HepG2 (cell line): ENCODE measurements around the gene RBM12. TPM values are rescaled to one million over a fixed set of nuclear protein-coding genes. Genes with fewer than 3 reads are reported as not detected.

ENCODE experiments used
- E2F5 ChIP-seq: sonication (generic); formaldehyde crosslinking; conservative IDR thresholded peaks from 2 replicates; pipeline ENCODE4 v1.4.0; 2020; ENCODE audit warnings: missing genetic modification reagents
- ELF3 ChIP-seq: IDR thresholded peaks from 2 replicates; pipeline ENCODE4 v1.6.1; 2016; ENCODE audit warnings: missing genetic modification reagents, missing compliant biosample characterization
- ESRRA ChIP-seq: sonication (generic); formaldehyde crosslinking; IDR thresholded peaks from 2 replicates; pipeline ENCODE4 v1.5.1; 2020; ENCODE audit warnings: mild to moderate bottlenecking, low read depth, missing genetic modification reagents
- KMT2B ChIP-seq: IDR thresholded peaks from 2 replicates; pipeline ENCODE4 v1.6.1; 2016; ENCODE audit warnings: missing genetic modification reagents, missing compliant biosample characterization
- NCOA2 ChIP-seq: sonication (generic); formaldehyde crosslinking; IDR thresholded peaks from 2 replicates; pipeline ENCODE4 v1.8.0; 2022; ENCODE audit warnings: inconsistent platforms
- NFE2L2 ChIP-seq: fragments of 150-350 bp; IDR thresholded peaks from 2 replicates; pipeline ENCODE4 v1.6.1; 2014; ENCODE audit warnings: low read length
- SSRP1 ChIP-seq: IDR thresholded peaks from 2 replicates; pipeline ENCODE4 v1.6.1; 2016; ENCODE audit warnings: control low read depth
- TP53 ChIP-seq: sonication (generic); formaldehyde crosslinking; conservative IDR thresholded peaks from 2 replicates; pipeline ENCODE4 v1.4.0; 2020; ENCODE audit warnings: missing genetic modification reagents
- XRCC5 ChIP-seq: fragments of 200-400 bp; formaldehyde crosslinking; optimal IDR thresholded peaks from 2 replicates; pipeline ENCODE3; 2017; ENCODE audit warnings: mild to moderate bottlenecking, low read length
- ZBTB4 ChIP-seq: sonication (generic); formaldehyde crosslinking; IDR thresholded peaks from 2 replicates; pipeline ENCODE4 v1.4.0; 2020; ENCODE audit warnings: missing genetic modification reagents, mild to moderate bottlenecking, borderline replicate concordance
- ZNF260 ChIP-seq: sonication (generic); formaldehyde crosslinking; IDR thresholded peaks from 2 replicates; pipeline ENCODE4 v1.4.0; 2020; ENCODE audit warnings: missing genetic modification reagents, low read depth, mild to moderate bottlenecking, borderline replicate concordance
- ZNF263 ChIP-seq: sonication (generic); formaldehyde crosslinking; IDR thresholded peaks from 2 replicates; pipeline ENCODE4 v1.4.0; 2020; ENCODE audit warnings: missing genetic modification reagents
- ZNF430 ChIP-seq: sonication (generic); formaldehyde crosslinking; IDR thresholded peaks from 2 replicates; pipeline ENCODE4 v1.9.0; 2021; ENCODE audit warnings: mild to moderate bottlenecking, missing genetic modification reagents
- ZNF496 ChIP-seq: sonication (generic); formaldehyde crosslinking; IDR thresholded peaks from 2 replicates; pipeline ENCODE4 v1.8.1; 2023; ENCODE audit warnings: mild to moderate bottlenecking, moderate library complexity, missing genetic modification reagents; ENCODE audit not compliant: insufficient replicate concordance
- ZNF580 ChIP-seq: IDR thresholded peaks from 2 replicates; pipeline ENCODE4 v1.6.1; 2016; ENCODE audit warnings: low read depth, borderline replicate concordance
- ZNF773 ChIP-seq: sonication (generic); formaldehyde crosslinking; IDR thresholded peaks from 2 replicates; pipeline ENCODE4 v1.4.0; 2020; ENCODE audit warnings: missing genetic modification reagents, borderline replicate concordance
- ZNF841 ChIP-seq: sonication (generic); formaldehyde crosslinking; IDR thresholded peaks from 2 replicates; pipeline ENCODE4 v1.8.1; 2023; ENCODE audit warnings: missing genetic modification reagents, borderline replicate concordance
- polyA plus RNA-seq, 8 experiments: library from polyadenylated mRNA; depleted of rRNA in 3 of 8; stranded (reverse) in 7 of 8; unstranded in 1 of 8; fragments of >200 nt; fragmentation: Illumina TruSeq in 4 of 8; extraction: Trizol in 4 of 8; gene quantifications; 2 replicates each; pipeline versions ENCODE4 v1.2.1 to v1.2.3, GENCODE V29; 2011 to 2016; ENCODE audit warnings: low read depth in 4 of 8, missing spikeins in 1 of 8, mixed read lengths in 1 of 8; ENCODE audit not compliant: insufficient read depth in 1 of 8
- total RNA-seq, 5 experiments: library from RNA; depleted of rRNA; stranded (reverse); fragments of >200 nt; fragmentation: Illumina TruSeq; extraction: Trizol; gene quantifications; 2 replicates each; pipeline ENCODE4 v1.2.3, GENCODE V29; 2016; ENCODE audit warnings: low read depth in 1 of 5
- TF ChIP-seq, protein P1 (sequence below): sonication (generic); formaldehyde crosslinking; IDR thresholded peaks from 2 replicates; pipeline ENCODE4 v1.5.0; 2020; ENCODE audit warnings: missing genetic modification reagents
- TF ChIP-seq, protein P2 (sequence below): sonication (generic); formaldehyde crosslinking; conservative IDR thresholded peaks from 2 replicates; pipeline ENCODE4 v1.4.0; 2020; ENCODE audit warnings: missing genetic modification reagents
- TF ChIP-seq, protein P3 (sequence below): sonication (generic); IDR thresholded peaks from 2 replicates; pipeline ENCODE4 v1.6.1; 2016; ENCODE audit warnings: low read depth, borderline replicate concordance

Gene RBM12
- total and polyA plus RNA-seq, 2 of the 13 experiments (the other 11 are each of a cell fraction or from before 2014, with no cell fraction given): 97.9 to 104 TPM

GRCh38 chr20:35615667-35616464, 48.8 kb downstream of the RBM12 start, which contains the start of gene SPAG4 (continued):
- TF ChIP-seq ZNF430 (CRISPR knock-in tag) (peak; percentile 98), ELF3 (CRISPR knock-in tag) (peak; percentile 89), ZNF496 (CRISPR knock-in tag) (no peak), TP53 (CRISPR knock-in tag) (peak; percentile 89), ZNF841 (CRISPR knock-in tag) (peak; percentile 96), KMT2B (CRISPR knock-in tag) (peak; percentile 85; the same call in 1 of the 2 replicates), E2F5 (CRISPR knock-in tag) (peak; percentile 81; the same call in 1 of the 2 replicates), SSRP1 (CRISPR knock-in tag) (no peak), XRCC5 (peak; percentile 79), NCOA2 (CRISPR knock-in tag) (peak; percentile 70; the same call in 1 of the 2 replicates), ZNF260 (peak; percentile 94; the same call in 1 of the 2 replicates), ZNF263 (CRISPR knock-in tag) (peak; percentile 84), ESRRA (peak; percentile 78; the same call in 1 of the 2 replicates), ZNF580 (CRISPR knock-in tag) (peak; percentile 97), ZNF773 (CRISPR knock-in tag) (peak; percentile 99), ZBTB4 (CRISPR knock-in tag) (peak; percentile 96), NFE2L2 (no peak)
- TF ChIP-seq, protein P1, sequence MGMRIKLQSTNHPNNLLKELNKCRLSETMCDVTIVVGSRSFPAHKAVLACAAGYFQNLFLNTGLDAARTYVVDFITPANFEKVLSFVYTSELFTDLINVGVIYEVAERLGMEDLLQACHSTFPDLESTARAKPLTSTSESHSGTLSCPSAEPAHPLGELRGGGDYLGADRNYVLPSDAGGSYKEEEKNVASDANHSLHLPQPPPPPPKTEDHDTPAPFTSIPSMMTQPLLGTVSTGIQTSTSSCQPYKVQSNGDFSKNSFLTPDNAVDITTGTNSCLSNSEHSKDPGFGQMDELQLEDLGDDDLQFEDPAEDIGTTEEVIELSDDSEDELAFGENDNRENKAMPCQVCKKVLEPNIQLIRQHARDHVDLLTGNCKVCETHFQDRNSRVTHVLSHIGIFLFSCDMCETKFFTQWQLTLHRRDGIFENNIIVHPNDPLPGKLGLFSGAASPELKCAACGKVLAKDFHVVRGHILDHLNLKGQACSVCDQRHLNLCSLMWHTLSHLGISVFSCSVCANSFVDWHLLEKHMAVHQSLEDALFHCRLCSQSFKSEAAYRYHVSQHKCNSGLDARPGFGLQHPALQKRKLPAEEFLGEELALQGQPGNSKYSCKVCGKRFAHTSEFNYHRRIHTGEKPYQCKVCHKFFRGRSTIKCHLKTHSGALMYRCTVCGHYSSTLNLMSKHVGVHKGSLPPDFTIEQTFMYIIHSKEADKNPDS (CRISPR knock-in tag): no peak
- TF ChIP-seq, protein P2, sequence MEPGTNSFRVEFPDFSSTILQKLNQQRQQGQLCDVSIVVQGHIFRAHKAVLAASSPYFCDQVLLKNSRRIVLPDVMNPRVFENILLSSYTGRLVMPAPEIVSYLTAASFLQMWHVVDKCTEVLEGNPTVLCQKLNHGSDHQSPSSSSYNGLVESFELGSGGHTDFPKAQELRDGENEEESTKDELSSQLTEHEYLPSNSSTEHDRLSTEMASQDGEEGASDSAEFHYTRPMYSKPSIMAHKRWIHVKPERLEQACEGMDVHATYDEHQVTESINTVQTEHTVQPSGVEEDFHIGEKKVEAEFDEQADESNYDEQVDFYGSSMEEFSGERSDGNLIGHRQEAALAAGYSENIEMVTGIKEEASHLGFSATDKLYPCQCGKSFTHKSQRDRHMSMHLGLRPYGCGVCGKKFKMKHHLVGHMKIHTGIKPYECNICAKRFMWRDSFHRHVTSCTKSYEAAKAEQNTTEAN (CRISPR knock-in tag): peak; percentile 99
- TF ChIP-seq, protein P3, sequence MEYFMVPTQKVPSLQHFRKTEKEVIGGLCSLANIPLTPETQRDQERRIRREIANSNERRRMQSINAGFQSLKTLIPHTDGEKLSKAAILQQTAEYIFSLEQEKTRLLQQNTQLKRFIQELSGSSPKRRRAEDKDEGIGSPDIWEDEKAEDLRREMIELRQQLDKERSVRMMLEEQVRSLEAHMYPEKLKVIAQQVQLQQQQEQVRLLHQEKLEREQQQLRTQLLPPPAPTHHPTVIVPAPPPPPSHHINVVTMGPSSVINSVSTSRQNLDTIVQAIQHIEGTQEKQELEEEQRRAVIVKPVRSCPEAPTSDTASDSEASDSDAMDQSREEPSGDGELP: peak; percentile 60
